Loucy (cell line): Measurements from ENCODE around the gene USP33.

Source experiments
- H2AFZ ChIP-seq: fragments of 200-600 bp; sonication (generic); 2 replicates; pipeline ENCODE4 v1.6.0; 2016; ENCODE audit warnings: antibody characterized with exemption, mild to moderate bottlenecking, low read length, moderate library complexity
- H3F3A ChIP-seq: fragments of 200-600 bp; 2 replicates; pipeline ENCODE4 v1.6.0; 2016; ENCODE audit warnings: antibody characterized with exemption, low read depth, mild to moderate bottlenecking
- H3K27me3 ChIP-seq: fragments of 200-600 bp; sonication (generic); 2 replicates; pipeline ENCODE4 v1.6.1; 2014; ENCODE audit warnings: low read length, mild to moderate bottlenecking; ENCODE audit not compliant: insufficient read depth, poor library complexity, severe bottlenecking
- H3K36me3 ChIP-seq: fragments of 200-600 bp; sonication (generic); 2 replicates; pipeline ENCODE4 v1.6.1; 2016; ENCODE audit warnings: low read length; ENCODE audit not compliant: insufficient read depth
- H3K4me1 ChIP-seq: fragments of 200-600 bp; sonication (generic); 2 replicates; pipeline ENCODE4 v1.5.1; 2014; ENCODE audit warnings: low read length, mild to moderate bottlenecking; ENCODE audit not compliant: insufficient read depth, poor library complexity, severe bottlenecking
- H3K4me2 ChIP-seq: fragments of 200-600 bp; sonication (generic); 2 replicates; pipeline ENCODE4 v1.6.0; 2014; ENCODE audit warnings: antibody characterized with exemption, low read length, low read depth, mild to moderate bottlenecking; ENCODE audit not compliant: poor library complexity, severe bottlenecking
- H3K4me3 ChIP-seq: fragments of 200-600 bp; sonication (generic); 2 replicates; pipeline ENCODE4 v1.5.1; 2014; ENCODE audit warnings: low read length, mild to moderate bottlenecking, mixed read lengths; ENCODE audit not compliant: poor library complexity, severe bottlenecking
- H3K79me2 ChIP-seq: fragments of 200-600 bp; sonication (generic); 2 replicates; pipeline ENCODE4 v1.6.1; 2014; ENCODE audit warnings: low read length; ENCODE audit not compliant: insufficient read depth
- H3K9ac ChIP-seq: fragments of 200-600 bp; sonication (generic); 2 replicates; pipeline ENCODE4 v1.6.0; 2014; ENCODE audit warnings: mild to moderate bottlenecking, low read depth, low read length, moderate library complexity; ENCODE audit not compliant: poor library complexity, severe bottlenecking
- H3K9me2 ChIP-seq: fragments of 200-600 bp; sonication (generic); replicated peaks from 2 replicates; pipeline ENCODE4 v1.6.1; 2016; ENCODE audit warnings: low read depth, low read length, mixed read lengths
- H3K9me3 ChIP-seq: fragments of 200-600 bp; sonication (generic); 2 replicates; pipeline ENCODE4 v1.6.1; 2014; ENCODE audit warnings: mild to moderate bottlenecking, antibody characterized with exemption, low read length, low read depth; ENCODE audit not compliant: insufficient read depth
- H4K20me1 ChIP-seq: fragments of 200-600 bp; sonication (generic); 2 replicates; pipeline ENCODE4 v1.6.0; 2014; ENCODE audit warnings: antibody characterized with exemption, low read length, mild to moderate bottlenecking; ENCODE audit not compliant: insufficient read depth, poor library complexity, severe bottlenecking
- CTCF ChIP-seq: fragments of 200-600 bp; sonication (generic); conservative IDR thresholded peaks from 2 replicates; pipeline ENCODE4 v1.5.1; 2014; ENCODE audit warnings: mild to moderate bottlenecking, antibody characterized with exemption, low read length
- EZH2phosphoT487 ChIP-seq: fragments of 200-600 bp; IDR thresholded peaks from 2 replicates; pipeline ENCODE4 v1.6.1; 2018; ENCODE audit warnings: antibody characterized with exemption, mild to moderate bottlenecking, moderate library complexity, borderline replicate concordance

Gene USP33

GRCh38 chr1:77655431-77655974 lies 104.1 kb downstream of the USP33 start:
- Histone ChIP-seq H3K9me2 (no peaks in the 10 kb centered on the region), H3K79me2 (peaks cover 92% of the 10 kb centered on the region), H3K9ac (no peak overlapping the region), H3K4me2 (no peak overlapping the region), H3K36me3 (0 out of 2 replicates have a peak, but pooled peaks cover 3% of the 10 kb centered on the region), H3K4me1 (no peaks in the 10 kb centered on the region), H2AFZ (no peak overlapping the region), H3F3A (no peaks in the 10 kb centered on the region), H3K27me3 (no peaks in the 10 kb centered on the region), H3K4me3 (no peak overlapping the region), H4K20me1 (peaks cover 33% of the 10 kb centered on the region), H3K9me3 (no peaks in the 10 kb centered on the region)
- no peak for TF ChIP-seq CTCF
- TF ChIP-seq EZH2phosphoT487, result no peak

DNA sequence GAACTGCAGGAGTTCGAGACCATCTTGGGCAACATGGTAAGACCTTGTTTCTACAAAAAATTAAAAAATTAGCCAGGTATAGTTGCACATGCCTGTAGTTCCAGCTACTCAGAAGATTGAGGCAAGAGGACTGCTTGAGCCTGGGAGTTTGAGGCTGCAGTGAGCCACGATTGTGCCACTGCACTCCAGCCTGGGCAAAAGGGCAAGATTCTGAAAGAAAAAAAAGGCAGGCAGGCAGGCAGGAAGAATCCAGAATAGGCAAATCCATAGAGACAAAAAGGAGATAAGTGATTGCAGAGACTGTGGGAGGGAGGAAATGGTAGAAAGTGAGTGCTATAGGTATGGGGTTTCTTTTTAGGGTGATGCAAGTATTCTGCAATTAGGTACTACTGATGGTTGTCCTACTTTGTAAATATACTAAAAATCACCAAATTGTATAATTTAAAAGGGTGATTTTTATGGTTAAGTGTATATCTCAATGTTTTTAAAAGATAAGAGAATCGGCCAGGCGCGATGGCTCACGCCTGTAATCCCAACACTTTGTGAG lies 106.6 kb downstream of the USP33 start:
- Histone ChIP-seq H3K9ac (no peak overlapping the region), H3K4me1 (no peaks in the 10 kb centered on the region), H3K36me3 (0 out of 2 replicates have a peak, but pooled peaks cover 3% of the 10 kb centered on the region), H3K9me3 (peaks cover 6% of the 10 kb centered on the region; the same call in 1 of the 2 replicates), H2AFZ (no peak overlapping the region), H3F3A (no peaks in the 10 kb centered on the region), H3K4me2 (no peak overlapping the region), H3K4me3 (no peak overlapping the region), H3K9me2 (no peaks in the 10 kb centered on the region), H3K79me2 (peaks cover 95% of the 10 kb centered on the region), H4K20me1 (peaks cover 21% of the 10 kb centered on the region), H3K27me3 (no peaks in the 10 kb centered on the region)
- TF ChIP-seq EZH2phosphoT487 (no peak), CTCF (no peak)

DNA sequence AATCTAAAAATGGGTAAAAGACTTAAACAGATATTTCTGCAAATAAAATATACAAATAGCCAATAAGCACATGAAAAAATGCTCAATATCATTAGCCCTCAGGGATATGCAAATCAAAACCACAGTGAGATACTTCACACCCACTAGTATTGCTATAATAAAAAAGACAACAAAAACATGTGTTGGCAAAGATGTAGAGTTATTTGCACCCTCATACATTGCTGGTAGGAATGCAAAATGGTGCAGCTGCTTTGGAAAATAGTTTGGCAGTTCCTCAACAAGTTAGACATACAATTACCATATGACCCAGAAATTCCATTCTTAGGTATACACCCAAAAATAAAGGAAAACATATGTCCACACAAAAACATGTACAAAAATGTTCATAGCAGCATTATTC lies 107.4 kb downstream of the USP33 start:
- Histone ChIP-seq H3K4me3 (no peak overlapping the region), H4K20me1 (peaks cover 21% of the 10 kb centered on the region), H3K36me3 (0 out of 2 replicates have a peak, but pooled peaks cover 3% of the 10 kb centered on the region), H3K9me3 (peaks cover 6% of the 10 kb centered on the region; the same call in 1 of the 2 replicates), H3K9me2 (no peaks in the 10 kb centered on the region), H3K27me3 (no peaks in the 10 kb centered on the region), H3K4me1 (no peaks in the 10 kb centered on the region), H3K4me2 (no peak overlapping the region), H3K9ac (no peak overlapping the region), H3K79me2 (peaks cover 94% of the 10 kb centered on the region), H2AFZ (no peak overlapping the region), H3F3A (no peaks in the 10 kb centered on the region)
- no peak for TF ChIP-seq CTCF
- TF ChIP-seq EZH2phosphoT487, result no peak
